H9 (cell line): Measurements from ENCODE around the gene PIMREG. TPM values are rescaled to one million over a fixed set of nuclear protein-coding genes. Genes with fewer than 3 reads are reported as not detected.

Source experiments
- DNase-seq: peaks from one replicate; pipeline ENCODE4 v3.0.0-alpha.2; 2017
- H2AFZ ChIP-seq: one replicate; pipeline ENCODE4 v1.6.1; 2013; ENCODE audit warnings: mild to moderate bottlenecking, low read length, control low read depth, moderate library complexity
- H2AK5ac ChIP-seq: 2 replicates; pipeline ENCODE4 v1.6.1; 2013; ENCODE audit warnings: low read length, control low read depth, mixed read lengths; ENCODE audit not compliant: insufficient read length
- H2BK120ac ChIP-seq: one replicate; pipeline ENCODE4 v1.6.1; 2013; ENCODE audit warnings: low read depth, mild to moderate bottlenecking, low read length, control low read depth, inconsistent platforms; ENCODE audit not compliant: poor library complexity, severe bottlenecking
- H2BK12ac ChIP-seq: 2 replicates; pipeline ENCODE4 v1.6.1; 2013; ENCODE audit warnings: low read length, control low read depth, mixed read lengths, low read depth; ENCODE audit not compliant: insufficient read length
- H2BK15ac ChIP-seq: 2 replicates; pipeline ENCODE4 v1.6.1; 2013; ENCODE audit warnings: low read depth, low read length, control low read depth
- H2BK20ac ChIP-seq: one replicate; pipeline ENCODE4 v1.6.1; 2013; ENCODE audit warnings: low read depth, mild to moderate bottlenecking, low read length, control low read depth, inconsistent platforms; ENCODE audit not compliant: poor library complexity, severe bottlenecking
- H2BK5ac ChIP-seq: 2 replicates; pipeline ENCODE4 v1.6.1; 2013; ENCODE audit warnings: low read length, control low read depth, mixed read lengths; ENCODE audit not compliant: insufficient read length
- H3K14ac ChIP-seq: 2 replicates; pipeline ENCODE4 v1.6.1; 2013; ENCODE audit warnings: low read length, control low read depth; ENCODE audit not compliant: insufficient read depth
- H3K18ac ChIP-seq: 2 replicates; pipeline ENCODE4 v1.6.1; 2013; ENCODE audit warnings: low read depth, mild to moderate bottlenecking, mixed read lengths, low read length, control low read depth; ENCODE audit not compliant: insufficient read length
- H3K23ac ChIP-seq: 2 replicates; pipeline ENCODE4 v1.6.1; 2013; ENCODE audit warnings: low read length, control low read depth, mixed read lengths, low read depth; ENCODE audit not compliant: insufficient read length
- H3K23me2 ChIP-seq: 2 replicates; pipeline ENCODE4 v1.6.1; 2013; ENCODE audit warnings: low read depth, mild to moderate bottlenecking, mixed read lengths, low read length, control low read depth; ENCODE audit not compliant: insufficient read length, poor library complexity, severe bottlenecking
- H3K27ac ChIP-seq: 2 replicates; pipeline ENCODE4 v1.5.1; 2013; ENCODE audit warnings: low read length, control low read depth, mixed read lengths, low read depth; ENCODE audit not compliant: insufficient read length
- H3K27me3 ChIP-seq: 2 replicates; pipeline ENCODE4 v1.6.1; 2013; ENCODE audit warnings: low read length, control low read depth, inconsistent platforms; ENCODE audit not compliant: insufficient read depth
- H3K4ac ChIP-seq: 2 replicates; pipeline ENCODE4 v1.6.1; 2013; ENCODE audit warnings: low read depth, mild to moderate bottlenecking, control low read depth, inconsistent platforms, low read length, moderate library complexity
- H3K4me1 ChIP-seq: 2 replicates; pipeline ENCODE4 v1.6.1; 2013; ENCODE audit warnings: low read length, control low read depth, inconsistent platforms; ENCODE audit not compliant: insufficient read depth
- H3K4me2 ChIP-seq: 2 replicates; pipeline ENCODE4 v1.6.1; 2013; ENCODE audit warnings: low read length, control low read depth, mixed read lengths; ENCODE audit not compliant: insufficient read length, insufficient read depth
- H3K56ac ChIP-seq: 2 replicates; pipeline ENCODE4 v1.6.1; 2013; ENCODE audit warnings: low read depth, mild to moderate bottlenecking, mixed read lengths, low read length, control low read depth; ENCODE audit not compliant: insufficient read length
- H3K79me1 ChIP-seq: 2 replicates; pipeline ENCODE4 v1.6.1; 2013; ENCODE audit warnings: low read depth, mild to moderate bottlenecking, moderate library complexity, low read length, control low read depth, inconsistent platforms; ENCODE audit not compliant: insufficient read depth, poor library complexity, severe bottlenecking
- H3K79me2 ChIP-seq: 2 replicates; pipeline ENCODE4 v1.6.1; 2013; ENCODE audit warnings: low read length, control low read depth, inconsistent platforms; ENCODE audit not compliant: insufficient read depth
- H3K9ac ChIP-seq: 2 replicates; pipeline ENCODE4 v1.6.1; 2013; ENCODE audit warnings: low read length, control low read depth, mixed read lengths; ENCODE audit not compliant: insufficient read length; ENCODE audit errors: extremely low read depth
- H3K9me3 ChIP-seq: one replicate; pipeline ENCODE4 v1.6.1; 2013; ENCODE audit warnings: low read depth, low read length, inconsistent platforms; ENCODE audit not compliant: control insufficient read depth
- H3T11ph ChIP-seq: one replicate; pipeline ENCODE4 v1.6.1; 2013; ENCODE audit warnings: mild to moderate bottlenecking, low read length, control low read depth, inconsistent platforms
- H4K20me1 ChIP-seq: one replicate; pipeline ENCODE4 v1.6.1; 2013; ENCODE audit not compliant: control insufficient read depth, insufficient read length, insufficient read depth
- H4K5ac ChIP-seq: 2 replicates; pipeline ENCODE4 v1.6.1; 2013; ENCODE audit warnings: low read depth, mild to moderate bottlenecking, mixed read lengths, low read length, control low read depth; ENCODE audit not compliant: insufficient read length
- H4K8ac ChIP-seq: replicated peaks from 2 replicates; pipeline ENCODE4 v1.6.1; 2013; ENCODE audit warnings: low read length, control low read depth, mixed read lengths, low read depth; ENCODE audit not compliant: insufficient read length
- H4K91ac ChIP-seq: 2 replicates; pipeline ENCODE4 v1.6.1; 2013; ENCODE audit warnings: low read depth, mild to moderate bottlenecking, moderate library complexity, mixed read lengths, low read length, control low read depth; ENCODE audit not compliant: insufficient read length
- H3K27ac Mint-ChIP-seq, 3 experiments: 2 replicates in 2 of 3; 3 replicates in 1 of 3; pipeline ENCODE4 v1.8.0; 2020 to 2021; ENCODE audit warnings: mixed read lengths in 3 of 3, mild to moderate bottlenecking in 1 of 3, moderate library complexity in 1 of 3
- H3K27me3 Mint-ChIP-seq: 2 replicates; pipeline ENCODE4 v1.8.0; 2021; ENCODE audit warnings: low read depth, mild to moderate bottlenecking, moderate library complexity, mixed read lengths
- H3K36me3 Mint-ChIP-seq, 3 experiments: 2 replicates in 2 of 3; 3 replicates in 1 of 3; pipeline ENCODE4 v1.8.0; 2020 to 2021; ENCODE audit warnings: low read depth in 3 of 3, mixed read lengths in 3 of 3; ENCODE audit not compliant: insufficient read depth in 1 of 3
- H3K4me1 Mint-ChIP-seq, 2 experiments: 2 replicates each; pipeline ENCODE4 v1.8.0; 2020; ENCODE audit warnings: mixed read lengths in 2 of 2
- H3K4me3 Mint-ChIP-seq, 2 experiments: 2 replicates in 1 of 2; 3 replicates in 1 of 2; pipeline ENCODE4 v1.8.0; 2020 to 2021; ENCODE audit warnings: mild to moderate bottlenecking in 2 of 2, mixed read lengths in 2 of 2, moderate library complexity in 1 of 2
- H3K9me3 Mint-ChIP-seq, 2 experiments: 2 replicates in 1 of 2; 3 replicates in 1 of 2; pipeline ENCODE4 v1.8.0; 2020; ENCODE audit warnings: mild to moderate bottlenecking in 2 of 2, mixed read lengths in 2 of 2, moderate library complexity in 1 of 2
- WGBS: extraction: QIAGEN DNeasy Blood & Tissue Kit; methylation state at CpG from one replicate; pipeline ENCODE4 v1.1.7; 2013; ENCODE audit warnings: missing lambda C conversion rate, low lambda C conversion rate, mixed read lengths; ENCODE audit not compliant: insufficient read length; ENCODE audit errors: extremely low coverage; 5-methylcytosine and 5-hydroxymethylcytosine counted together
- total RNA-seq: library from RNA; stranded (reverse); gene quantifications from 2 replicates; pipeline ENCODE4 v1.2.1, GENCODE V29; 2021
- TF ChIP-seq, protein P1 (sequence below): fragments of 200-600 bp; sonication (generic); conservative IDR thresholded peaks from 3 replicates; pipeline ENCODE4 v1.8.0; 2021; ENCODE audit warnings: antibody characterized with exemption, mild to moderate bottlenecking

Gene PIMREG
- total RNA-seq, 1 experiment from 2014 or later: 91.6 TPM

DNA sequence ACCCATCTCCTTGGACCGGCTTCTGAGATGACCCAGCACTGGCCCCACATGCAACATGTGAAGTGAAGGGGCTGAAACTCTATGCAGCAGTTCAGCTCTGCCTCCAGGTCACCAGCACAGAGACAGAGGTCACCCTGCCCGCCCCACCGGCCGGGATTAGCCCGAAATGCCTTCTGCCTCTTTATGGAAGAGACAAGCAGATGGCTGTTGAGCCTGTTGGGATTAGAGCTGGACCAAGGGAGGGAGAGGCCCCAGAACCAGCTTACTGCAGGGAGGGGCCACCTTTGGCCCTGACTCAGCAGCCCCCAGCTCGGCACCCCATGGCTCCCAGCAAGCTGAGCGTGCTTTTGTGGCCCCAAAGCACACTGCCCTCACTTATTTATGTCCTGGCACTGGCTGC lies 15.0 kb upstream of the PIMREG start:
- Histone ChIP-seq H3K27ac (no peak overlapping the region), H2AFZ (no peak overlapping the region), H3K56ac (no peak overlapping the region), H3K9me3 (no peaks in the 10 kb centered on the region), H3K23ac (no peak overlapping the region), H3K79me2 (no peaks in the 10 kb centered on the region), H2BK20ac (no peak overlapping the region), H3K9ac (no peak overlapping the region), H4K5ac (no peak overlapping the region), H3K14ac (no peak overlapping the region), H4K91ac (no peak overlapping the region), H2BK120ac (no peak overlapping the region), H3T11ph (no peak overlapping the region), H3K27me3 (no peaks in the 10 kb centered on the region), H3K4me1 (no peaks in the 10 kb centered on the region), H3K4me2 (no peak overlapping the region), H2BK12ac (no peak overlapping the region), H2AK5ac (no peak overlapping the region), H3K23me2 (no peaks in the 10 kb centered on the region), H4K8ac (no peak overlapping the region), H4K20me1 (no peaks in the 10 kb centered on the region), H2BK15ac (no peak overlapping the region), H3K18ac (no peak overlapping the region), H2BK5ac (no peak overlapping the region), H3K4ac (no peak overlapping the region), H3K79me1 (no peaks in the 10 kb centered on the region)
- no peak overlapping the region for H3K27ac Mint-ChIP-seq
- H3K27me3 Mint-ChIP-seq: peaks cover 3% of the 10 kb centered on the region; the same call in 1 of the 2 replicates
- no peak overlapping the region for H3K4me3 Mint-ChIP-seq
- H3K36me3 Mint-ChIP-seq: peaks cover 9 to 20% (median 14%) of the 10 kb centered on the region in 3 experiments; a peak in 6 of 7 replicates
- peaks cover 0 to 8% of the 10 kb centered on the region in 2 experiments; a peak in 1 of 4 replicates for H3K4me1 Mint-ChIP-seq
- peaks cover 14 to 17% of the 10 kb centered on the region in 2 experiments for H3K9me3 Mint-ChIP-seq
- TF ChIP-seq, protein P1, sequence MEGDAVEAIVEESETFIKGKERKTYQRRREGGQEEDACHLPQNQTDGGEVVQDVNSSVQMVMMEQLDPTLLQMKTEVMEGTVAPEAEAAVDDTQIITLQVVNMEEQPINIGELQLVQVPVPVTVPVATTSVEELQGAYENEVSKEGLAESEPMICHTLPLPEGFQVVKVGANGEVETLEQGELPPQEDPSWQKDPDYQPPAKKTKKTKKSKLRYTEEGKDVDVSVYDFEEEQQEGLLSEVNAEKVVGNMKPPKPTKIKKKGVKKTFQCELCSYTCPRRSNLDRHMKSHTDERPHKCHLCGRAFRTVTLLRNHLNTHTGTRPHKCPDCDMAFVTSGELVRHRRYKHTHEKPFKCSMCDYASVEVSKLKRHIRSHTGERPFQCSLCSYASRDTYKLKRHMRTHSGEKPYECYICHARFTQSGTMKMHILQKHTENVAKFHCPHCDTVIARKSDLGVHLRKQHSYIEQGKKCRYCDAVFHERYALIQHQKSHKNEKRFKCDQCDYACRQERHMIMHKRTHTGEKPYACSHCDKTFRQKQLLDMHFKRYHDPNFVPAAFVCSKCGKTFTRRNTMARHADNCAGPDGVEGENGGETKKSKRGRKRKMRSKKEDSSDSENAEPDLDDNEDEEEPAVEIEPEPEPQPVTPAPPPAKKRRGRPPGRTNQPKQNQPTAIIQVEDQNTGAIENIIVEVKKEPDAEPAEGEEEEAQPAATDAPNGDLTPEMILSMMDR: no peak
- no peak for DNase-seq
- WGBS: no CpG with 5 or more reads among the region's 7 CpGs
